BJ (cell line): ENCODE measurements around the gene ZNF737. TPM values are rescaled to one million over a fixed set of nuclear protein-coding genes. Genes with fewer than 3 reads are reported as not detected.
"Not testable (repeated sequence)": the region's sequence is repeated elsewhere in the genome, so short reads cannot be mapped to it uniquely, and the experiment has no call there.

Experiments
- CTCF ChIA-PET: fragments of 350-600 bp; formaldehyde crosslinking; extraction: SDS; loops from one replicate; lab custom pipeline; 2021; ENCODE audit warnings: antibody characterized with exemption, inconsistent platforms; lab: Yijun Ruan, JAX
- POLR2A ChIA-PET: fragments of 300-600 bp; sonication (Branson Sonifier 250); formaldehyde crosslinking; extraction: SDS; loops from one replicate; lab custom pipeline; 2021; ENCODE audit warnings: antibody characterized with exemption; lab: Charles Lee
- DNase-seq: peaks from one replicate; pipeline ENCODE4 v3.0.0-alpha.2; 2011; ENCODE audit warnings: low read depth
- H3K27me3 ChIP-seq: 2 replicates; pipeline ENCODE4 v1.6.0; 2011; ENCODE audit warnings: low read length; ENCODE audit not compliant: control insufficient read depth, insufficient read depth
- H3K36me3 ChIP-seq: 2 replicates; pipeline ENCODE4 v1.5.1; 2011; ENCODE audit warnings: low read length; ENCODE audit not compliant: control insufficient read depth, insufficient read depth
- H3K4me3 ChIP-seq: 2 replicates; pipeline ENCODE4 v1.5.1; 2011; ENCODE audit warnings: low read depth, mild to moderate bottlenecking, control low read depth, low read length
- CTCF ChIP-seq: IDR thresholded peaks from 2 replicates; pipeline ENCODE4 v1.5.1; 2011; ENCODE audit warnings: low read depth, mild to moderate bottlenecking, control low read depth, inconsistent platforms, low read length, moderate library complexity; ENCODE audit not compliant: insufficient read depth
- polyA plus RNA-seq: library from polyadenylated mRNA; depleted of rRNA; stranded (reverse); fragments of >200 nt; gene quantifications from 2 replicates; pipeline ENCODE4 v1.2.3, GENCODE V29; 2011; rRNA removed

Gene ZNF737
- polyA plus RNA-seq, 1 experiment: 3.4 TPM

- CTCF ChIA-PET: interaction anchor here (0.6 kb wide), 2 partner anchors 24 to 91 kb away, joined by 3 read pairs; no protein-coding TSS in a partner anchor
- DNase-seq: no peak
- TF ChIP-seq CTCF: no peak
- Histone ChIP-seq H3K27me3 (no peaks in the 10 kb centered on the region), H3K36me3 (peaks cover 1% of the 10 kb centered on the region), H3K4me3 (no peak overlapping the region)
- POLR2A ChIA-PET: no interaction called here
Measured at GRCh38 chr19:20558571-20558970, 7.0 kb downstream of the ZNF737 start.

- Histone ChIP-seq H3K4me3 (no peak overlapping the region), H3K27me3 (no peaks in the 10 kb centered on the region), H3K36me3 (peaks cover 1% of the 10 kb centered on the region; the same call in 1 of the 2 replicates)
- TF ChIP-seq CTCF: no peak
- ChIA-PET POLR2A (no interaction called here), CTCF (interaction anchor here (0.6 kb wide), 1 partner anchor 24 kb away, joined by 3 read pairs; no protein-coding TSS in a partner anchor)
- no peak for DNase-seq
Measured at GRCh38 chr19:20558011-20558410, 7.6 kb downstream of the ZNF737 start.

- POLR2A ChIA-PET, H3K4me3 ChIP-seq, H3K27me3 ChIP-seq, CTCF ChIA-PET, DNase-seq, H3K36me3 ChIP-seq: not testable (repeated sequence)
Measured at GRCh38 chr19:20544667-20545333, 20.8 kb downstream of the ZNF737 start.

GRCh38 chr19:20530303-20530702, 35.3 kb downstream of the ZNF737 start:
- H3K36me3 ChIP-seq, H3K27me3 ChIP-seq, CTCF ChIA-PET, POLR2A ChIA-PET, DNase-seq, H3K4me3 ChIP-seq: not testable (repeated sequence)

GRCh38 chr19:20513189-20513904, 52.2 kb downstream of the ZNF737 start:
- no peak for DNase-seq
- ChIA-PET CTCF (no interaction called here), POLR2A (no interaction called here)
- Histone ChIP-seq H3K4me3 (no peak overlapping the region), H3K27me3 (no peaks in the 10 kb centered on the region), H3K36me3 (no peaks in the 10 kb centered on the region)
- TF ChIP-seq CTCF: no peak

- no peak for TF ChIP-seq CTCF
- Histone ChIP-seq H3K27me3 (no peaks in the 10 kb centered on the region), H3K4me3 (no peak overlapping the region), H3K36me3 (no peaks in the 10 kb centered on the region)
- ChIA-PET CTCF (no interaction called here), POLR2A (no interaction called here)
- no peak for DNase-seq
Measured at GRCh38 chr19:20503476-20503875, 62.1 kb downstream of the ZNF737 start.

Other genes with a start within 250 kb of the ZNF737 start
- 1.8 and 3.8 TPM in 2 replicates for gene ZNF626, start 95.8 kb upstream of the ZNF737 start, polyA plus RNA-seq
- 0.94 and 1.0 TPM in 2 replicates for gene ZNF66, start 210.5 kb upstream of the ZNF737 start, polyA plus RNA-seq